Neural progenitor cell (in vitro differentiated cells): ENCODE measurements around the gene TTYH2. TPM values are rescaled to one million over a fixed set of nuclear protein-coding genes. Genes with fewer than 3 reads are reported as not detected.

Experiments used
- DNase-seq: peaks from one replicate; pipeline ENCODE4 v3.0.0-alpha.2; 2016; ENCODE audit warnings: low spot score
- H2AFZ ChIP-seq: fragments of 200-600 bp; sonication (generic); replicated peaks from 2 replicates; pipeline ENCODE4 v1.6.1; 2016; ENCODE audit warnings: antibody characterized with exemption
- H3F3A ChIP-seq: fragments of 200-600 bp; sonication (generic); 2 replicates; pipeline ENCODE4 v1.6.1; 2016; ENCODE audit warnings: antibody characterized with exemption, low read depth
- H3K27ac ChIP-seq: fragments of 200-600 bp; sonication (generic); 2 replicates; pipeline ENCODE4 v1.5.1; 2016; ENCODE audit warnings: mild to moderate bottlenecking
- H3K27me3 ChIP-seq: fragments of 200-600 bp; sonication (generic); 2 replicates; pipeline ENCODE4 v1.6.1; 2016; ENCODE audit warnings: mild to moderate bottlenecking, moderate library complexity
- H3K36me3 ChIP-seq: fragments of 200-600 bp; sonication (generic); 2 replicates; pipeline ENCODE4 v1.5.1; 2016
- H3K4me1 ChIP-seq: fragments of 200-600 bp; sonication (generic); 2 replicates; pipeline ENCODE4 v1.6.1; 2016; ENCODE audit warnings: mixed run types
- H3K4me2 ChIP-seq: fragments of 200-600 bp; sonication (generic); 2 replicates; pipeline ENCODE4 v1.6.1; 2016
- H3K4me3 ChIP-seq: fragments of 200-600 bp; sonication (generic); 2 replicates; pipeline ENCODE4 v1.5.1; 2016
- H3K79me2 ChIP-seq: fragments of 200-600 bp; sonication (generic); 2 replicates; pipeline ENCODE4 v1.6.1; 2016; ENCODE audit warnings: low read depth
- H3K9ac ChIP-seq: fragments of 200-600 bp; sonication (generic); 2 replicates; pipeline ENCODE4 v1.6.1; 2016
- H3K9me3 ChIP-seq: fragments of 200-600 bp; sonication (generic); 2 replicates; pipeline ENCODE4 v1.5.1; 2016; ENCODE audit warnings: low read depth
- H4K20me1 ChIP-seq: fragments of 200-600 bp; sonication (generic); 2 replicates; pipeline ENCODE4 v1.6.1; 2016; ENCODE audit warnings: low read depth
- H3K27ac Mint-ChIP-seq: 3 replicates; pipeline ENCODE4 v1.8.0; 2021; ENCODE audit warnings: mixed read lengths
- H3K27me3 Mint-ChIP-seq: 2 replicates; pipeline ENCODE4 v1.8.0; 2022; ENCODE audit warnings: low read depth, mild to moderate bottlenecking, inconsistent platforms, moderate library complexity, mixed read lengths; ENCODE audit not compliant: insufficient read depth
- H3K36me3 Mint-ChIP-seq: 3 replicates; pipeline ENCODE4 v1.8.0; 2021; ENCODE audit warnings: mixed read lengths
- H3K4me1 Mint-ChIP-seq: 3 replicates; pipeline ENCODE4 v1.8.0; 2021; ENCODE audit warnings: mixed read lengths
- H3K4me3 Mint-ChIP-seq: 3 replicates; pipeline ENCODE4 v1.8.0; 2021; ENCODE audit warnings: mild to moderate bottlenecking, moderate library complexity, mixed read lengths
- H3K9me3 Mint-ChIP-seq: 3 replicates; pipeline ENCODE4 v1.8.0; 2020; ENCODE audit warnings: mixed read lengths
- EZH2 ChIP-seq: fragments of 200-600 bp; sonication (generic); IDR thresholded peaks from 2 replicates; pipeline ENCODE4 v1.6.1; 2017; ENCODE audit warnings: antibody characterized with exemption, mild to moderate bottlenecking, moderate library complexity
- EZH2phosphoT487 ChIP-seq: fragments of 200-600 bp; sonication (generic); IDR thresholded peaks from 2 replicates; pipeline ENCODE4 v1.6.1; 2017; ENCODE audit warnings: antibody characterized with exemption
- total RNA-seq: library from RNA; depleted of rRNA; stranded (reverse); fragments of >200 nt; gene quantifications from 2 replicates; pipeline ENCODE4 v1.2.3, GENCODE V29; 2015; ENCODE audit warnings: low replicate concordance
- TF ChIP-seq, protein P1 (sequence below): fragments of 200-600 bp; sonication (generic); IDR thresholded peaks from 2 replicates; pipeline ENCODE4 v1.5.1; 2017; ENCODE audit warnings: antibody characterized with exemption, mild to moderate bottlenecking

Gene TTYH2
- total RNA-seq, 1 donor from 2014 or later, result 5.8 TPM

DNA sequence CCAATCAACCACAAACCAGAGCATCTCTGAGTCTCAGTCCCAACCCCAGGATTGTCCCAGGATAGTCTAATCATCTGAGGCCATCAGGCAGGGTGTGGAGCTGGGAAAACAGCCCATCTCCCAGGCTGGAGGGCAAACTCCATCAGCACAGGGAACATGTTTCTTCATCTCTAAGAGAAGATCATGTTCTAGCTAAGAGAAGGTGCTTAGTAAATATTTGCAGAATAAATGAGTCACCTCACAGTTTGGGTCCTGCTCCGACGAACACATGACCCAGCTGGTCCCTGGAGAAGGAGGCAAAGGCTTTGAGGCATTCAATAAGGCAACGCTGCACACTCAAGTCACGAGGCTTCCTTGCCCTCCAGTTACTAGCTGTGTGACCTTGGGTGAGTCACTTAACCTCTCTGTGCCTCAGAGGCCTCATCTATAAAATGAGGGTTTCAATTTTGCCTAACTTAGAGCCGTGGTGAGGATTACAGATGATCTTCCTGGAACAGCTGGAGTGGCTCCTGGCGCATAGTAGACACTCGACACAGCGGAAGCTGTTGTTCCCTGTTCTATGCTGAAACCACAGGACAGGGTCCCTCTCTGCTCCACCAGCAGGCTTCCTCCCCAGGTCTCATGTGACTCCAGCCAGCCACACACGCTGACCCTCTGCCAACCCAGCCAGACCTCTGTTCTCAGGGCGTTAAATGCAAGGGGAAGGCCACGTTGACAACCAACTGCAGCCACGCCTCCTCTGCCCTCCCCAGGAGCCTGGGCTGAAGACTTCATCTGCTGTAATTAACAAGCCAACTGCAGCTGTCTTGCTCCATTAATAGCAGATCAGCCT, 20.2 kb upstream of the TTYH2 start:
- H3K36me3 Mint-ChIP-seq, result no peaks in the 10 kb centered on the region
- peaks cover 10% of the 10 kb centered on the region for H4K20me1 ChIP-seq
- H3K4me3 ChIP-seq, result no peak overlapping the region
- no peaks in the 10 kb centered on the region for H3K36me3 ChIP-seq
- no peaks in the 10 kb centered on the region for H3K79me2 ChIP-seq
- H3K9ac ChIP-seq, result no peak overlapping the region
- DNase-seq, result no peak
- peaks cover 32% of the 10 kb centered on the region for H3K27me3 Mint-ChIP-seq
- H3K4me2 ChIP-seq, result no peak overlapping the region
- H3K9me3 ChIP-seq, result no peaks in the 10 kb centered on the region
- H3K27ac ChIP-seq, result no peak overlapping the region
- H3F3A ChIP-seq, result no peaks in the 10 kb centered on the region
- H3K27ac Mint-ChIP-seq, result peak overlapping the region; percentile 25
- H2AFZ ChIP-seq, result no peak overlapping the region
- no peaks in the 10 kb centered on the region for H3K4me1 ChIP-seq
- peaks cover 47% of the 10 kb centered on the region for H3K4me1 Mint-ChIP-seq
- TF ChIP-seq, protein P1, sequence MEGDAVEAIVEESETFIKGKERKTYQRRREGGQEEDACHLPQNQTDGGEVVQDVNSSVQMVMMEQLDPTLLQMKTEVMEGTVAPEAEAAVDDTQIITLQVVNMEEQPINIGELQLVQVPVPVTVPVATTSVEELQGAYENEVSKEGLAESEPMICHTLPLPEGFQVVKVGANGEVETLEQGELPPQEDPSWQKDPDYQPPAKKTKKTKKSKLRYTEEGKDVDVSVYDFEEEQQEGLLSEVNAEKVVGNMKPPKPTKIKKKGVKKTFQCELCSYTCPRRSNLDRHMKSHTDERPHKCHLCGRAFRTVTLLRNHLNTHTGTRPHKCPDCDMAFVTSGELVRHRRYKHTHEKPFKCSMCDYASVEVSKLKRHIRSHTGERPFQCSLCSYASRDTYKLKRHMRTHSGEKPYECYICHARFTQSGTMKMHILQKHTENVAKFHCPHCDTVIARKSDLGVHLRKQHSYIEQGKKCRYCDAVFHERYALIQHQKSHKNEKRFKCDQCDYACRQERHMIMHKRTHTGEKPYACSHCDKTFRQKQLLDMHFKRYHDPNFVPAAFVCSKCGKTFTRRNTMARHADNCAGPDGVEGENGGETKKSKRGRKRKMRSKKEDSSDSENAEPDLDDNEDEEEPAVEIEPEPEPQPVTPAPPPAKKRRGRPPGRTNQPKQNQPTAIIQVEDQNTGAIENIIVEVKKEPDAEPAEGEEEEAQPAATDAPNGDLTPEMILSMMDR, result no peak
- TF ChIP-seq EZH2phosphoT487, result no peak
- TF ChIP-seq EZH2, result no peak
- H3K4me3 Mint-ChIP-seq, result peak overlapping the region; percentile 53
- no peaks in the 10 kb centered on the region for H3K9me3 Mint-ChIP-seq
- peaks cover 12% of the 10 kb centered on the region for H3K27me3 ChIP-seq

- H3K4me3 ChIP-seq, result no peak overlapping the region
- no peaks in the 10 kb centered on the region for H3K9me3 Mint-ChIP-seq
- DNase-seq, result no peak
- peaks cover 10% of the 10 kb centered on the region for H4K20me1 ChIP-seq
- H3K27ac Mint-ChIP-seq, result no peak overlapping the region
- H3K4me1 ChIP-seq, result no peaks in the 10 kb centered on the region
- H3K4me1 Mint-ChIP-seq, result peaks cover 55% of the 10 kb centered on the region
- no peak overlapping the region for H3K4me3 Mint-ChIP-seq
- no peak overlapping the region for H3K27ac ChIP-seq
- TF ChIP-seq, protein P1, result no peak
- TF ChIP-seq EZH2phosphoT487 (no peak), EZH2 (no peak)
- H3K4me2 ChIP-seq, result no peak overlapping the region
- peaks cover 25% of the 10 kb centered on the region for H3K27me3 ChIP-seq
- no peaks in the 10 kb centered on the region for H3K36me3 ChIP-seq
- no peaks in the 10 kb centered on the region for H3K79me2 ChIP-seq
- H3F3A ChIP-seq, result no peaks in the 10 kb centered on the region
- no peak overlapping the region for H2AFZ ChIP-seq
- H3K27me3 Mint-ChIP-seq, result peaks cover 29% of the 10 kb centered on the region
- no peak overlapping the region for H3K9ac ChIP-seq
- H3K9me3 ChIP-seq, result no peaks in the 10 kb centered on the region
- no peaks in the 10 kb centered on the region for H3K36me3 Mint-ChIP-seq
Measured at GRCh38 chr17:74194682-74195081, 18.7 kb upstream of the TTYH2 start.

- Mint-ChIP-seq H3K36me3 (no peaks in the 10 kb centered on the region), H3K4me3 (no peak overlapping the region), H3K9me3 (no peaks in the 10 kb centered on the region), H3K4me1 (peaks cover 49% of the 10 kb centered on the region), H3K27ac (peak overlapping the region; percentile 54), H3K27me3 (peaks cover 28% of the 10 kb centered on the region)
- H3K27ac ChIP-seq, result no peak overlapping the region
- H3K4me1 ChIP-seq, result no peaks in the 10 kb centered on the region
- no peaks in the 10 kb centered on the region for H4K20me1 ChIP-seq
- H3K4me3 ChIP-seq, result no peak overlapping the region
- H2AFZ ChIP-seq, result no peak overlapping the region
- peaks cover 46% of the 10 kb centered on the region for H3K27me3 ChIP-seq
- DNase-seq, result no peak
- TF ChIP-seq, protein P1, result no peak
- no peak for TF ChIP-seq EZH2
- TF ChIP-seq EZH2phosphoT487, result no peak
- H3K4me2 ChIP-seq, result no peak overlapping the region
- no peaks in the 10 kb centered on the region for H3F3A ChIP-seq
- no peaks in the 10 kb centered on the region for H3K79me2 ChIP-seq
- no peaks in the 10 kb centered on the region for H3K36me3 ChIP-seq
- H3K9ac ChIP-seq, result no peak overlapping the region
- H3K9me3 ChIP-seq, result no peaks in the 10 kb centered on the region
Measured at GRCh38 chr17:74196541-74197317, 16.6 kb upstream of the TTYH2 start.
